Vagina (tissue), 2 donors: Measurements from ENCODE around the gene MGLL.

ENCODE experiments used
- CTCF ChIP-seq, 3 experiments: fragments of 450-650 bp in 2 of 3; fragments of 200-600 bp in 1 of 3; sonication (generic) in 1 of 3; IDR thresholded peaks; one replicate each; pipeline ENCODE4 v1.5.1; 2017 to 2019; ENCODE audit warnings: antibody characterized with exemption in 3 of 3, mild to moderate bottlenecking in 2 of 3, moderate library complexity in 2 of 3
- POLR2A ChIP-seq, 2 donors: fragments of 450-650 bp; IDR thresholded peaks; one replicate each; pipeline ENCODE4 v1.6.1; 2017; ENCODE audit warnings: antibody characterized with exemption in 2 of 2, mild to moderate bottlenecking in 2 of 2, moderate library complexity in 2 of 2
- POLR2AphosphoS5 ChIP-seq, 2 donors: sonication (generic); formaldehyde crosslinking; IDR thresholded peaks; one replicate each; pipeline ENCODE4 v1.9.0; 2017; ENCODE audit warnings: antibody characterized with exemption in 2 of 2, mild to moderate bottlenecking in 2 of 2, low read depth in 1 of 2; ENCODE audit not compliant: insufficient read depth in 1 of 2

- no peak for TF ChIP-seq POLR2A (IDR thresholded peaks at IDR 0.05)
- no peak for TF ChIP-seq CTCF (IDR thresholded peaks at IDR 0.05)
- TF ChIP-seq POLR2AphosphoS5 (IDR thresholded peaks at IDR 0.05; ENCODE audit: insufficient read depth in 1 of 2, low read depth in 1 of 2), result no peak
Observed at GRCh38 chr3:127858937-127859336, 36.6 kb upstream of the MGLL start.
